Karpas-422 (cell line): ENCODE data around the gene RPL36. TPM values are rescaled to one million over a fixed set of nuclear protein-coding genes. Genes with fewer than 3 reads are reported as not detected.

Source experiments
- DNase-seq: peaks from one replicate; pipeline ENCODE4 v3.0.0-alpha.2; 2015
- H2AFZ ChIP-seq: fragments of 200-600 bp; sonication (generic); 2 replicates; pipeline ENCODE4 v1.6.1; 2014; ENCODE audit warnings: antibody characterized with exemption, low read length, mixed read lengths
- H3K27ac ChIP-seq: fragments of 200-600 bp; sonication (generic); 2 replicates; pipeline ENCODE4 v1.5.1; 2014; ENCODE audit warnings: mild to moderate bottlenecking, low read length, moderate library complexity
- H3K27me3 ChIP-seq: fragments of 200-600 bp; sonication (generic); 2 replicates; pipeline ENCODE4 v1.6.1; 2014; ENCODE audit warnings: low read length, mixed read lengths
- H3K36me3 ChIP-seq: fragments of 200-600 bp; sonication (generic); 2 replicates; pipeline ENCODE4 v1.6.1; 2014; ENCODE audit warnings: low read length, mixed read lengths; ENCODE audit not compliant: insufficient read depth
- H3K4me1 ChIP-seq: fragments of 200-600 bp; sonication (generic); 2 replicates; pipeline ENCODE4 v1.6.1; 2014; ENCODE audit warnings: mild to moderate bottlenecking, low read length, mixed read lengths
- H3K4me2 ChIP-seq: fragments of 200-600 bp; sonication (generic); 2 replicates; pipeline ENCODE4 v1.6.1; 2014; ENCODE audit warnings: low read length, low read depth, mild to moderate bottlenecking; ENCODE audit not compliant: poor library complexity, severe bottlenecking
- H3K4me3 ChIP-seq: fragments of 200-600 bp; sonication (generic); 2 replicates; pipeline ENCODE4 v1.5.1; 2014; ENCODE audit warnings: mild to moderate bottlenecking, antibody characterized with exemption, low read length, mixed read lengths
- H3K79me2 ChIP-seq: fragments of 200-600 bp; sonication (generic); 2 replicates; pipeline ENCODE4 v1.6.1; 2014; ENCODE audit warnings: mild to moderate bottlenecking, low read length, mixed read lengths
- H3K9ac ChIP-seq: fragments of 200-600 bp; sonication (generic); 2 replicates; pipeline ENCODE4 v1.6.0; 2014; ENCODE audit warnings: low read length
- H3K9me2 ChIP-seq: fragments of 200-600 bp; sonication (generic), shearing (Covaris generic); replicated peaks from 2 replicates; pipeline ENCODE4 v1.6.0; 2014; ENCODE audit warnings: mild to moderate bottlenecking, low read length, moderate library complexity; ENCODE audit not compliant: insufficient read depth
- H3K9me3 ChIP-seq: fragments of 300-700, 200-600 bp; sonication (generic); 2 replicates; pipeline ENCODE4 v1.6.1; 2014; ENCODE audit warnings: low read length, mixed read lengths
- H4K20me1 ChIP-seq: fragments of 200-600 bp; sonication (generic); 2 replicates; pipeline ENCODE4 v1.6.1; 2014; ENCODE audit warnings: mild to moderate bottlenecking, antibody characterized with exemption, low read length, low read depth; ENCODE audit not compliant: insufficient read depth
- total RNA-seq: library from RNA; depleted of rRNA; stranded (reverse); fragments of >200 nt; shearing (Covaris generic); gene quantifications from 2 replicates; pipeline ENCODE4 v1.2.3, GENCODE V29; 2014; ENCODE audit warnings: low replicate concordance

Gene RPL36
- total RNA-seq, 1 experiment from 2014 or later: 3,189 TPM

DNA sequence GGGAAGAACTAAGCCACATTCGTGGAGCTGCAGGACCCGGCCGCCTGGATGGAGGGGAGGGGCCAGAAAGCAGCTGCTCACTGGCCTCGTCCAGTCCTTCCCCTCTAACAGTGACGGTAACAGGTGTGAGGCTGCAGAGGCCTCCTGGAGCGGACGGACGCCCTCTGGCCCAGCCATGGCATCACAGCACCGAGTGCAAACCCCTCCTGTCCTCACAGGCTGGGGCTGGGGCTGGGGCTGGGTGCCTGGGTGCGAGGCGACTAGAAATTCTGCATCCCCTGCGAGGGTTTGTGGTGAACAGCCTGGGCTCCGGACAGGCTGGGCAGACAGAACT, 13.4 kb upstream of the RPL36 start:
- Histone ChIP-seq H3K4me2 (no peak overlapping the region), H2AFZ (no peak overlapping the region), H3K27ac (no peak overlapping the region), H3K79me2 (0 out of 2 replicates have a peak, but pooled peaks cover 2% of the 10 kb centered on the region), H3K27me3 (no peaks in the 10 kb centered on the region), H3K9ac (no peak overlapping the region), H3K4me1 (peaks cover 16% of the 10 kb centered on the region), H4K20me1 (no peaks in the 10 kb centered on the region), H3K9me3 (no peaks in the 10 kb centered on the region), H3K4me3 (no peak overlapping the region), H3K9me2 (no peaks in the 10 kb centered on the region), H3K36me3 (peaks cover 6% of the 10 kb centered on the region; the same call in 1 of the 2 replicates)
- no peak for DNase-seq

DNA sequence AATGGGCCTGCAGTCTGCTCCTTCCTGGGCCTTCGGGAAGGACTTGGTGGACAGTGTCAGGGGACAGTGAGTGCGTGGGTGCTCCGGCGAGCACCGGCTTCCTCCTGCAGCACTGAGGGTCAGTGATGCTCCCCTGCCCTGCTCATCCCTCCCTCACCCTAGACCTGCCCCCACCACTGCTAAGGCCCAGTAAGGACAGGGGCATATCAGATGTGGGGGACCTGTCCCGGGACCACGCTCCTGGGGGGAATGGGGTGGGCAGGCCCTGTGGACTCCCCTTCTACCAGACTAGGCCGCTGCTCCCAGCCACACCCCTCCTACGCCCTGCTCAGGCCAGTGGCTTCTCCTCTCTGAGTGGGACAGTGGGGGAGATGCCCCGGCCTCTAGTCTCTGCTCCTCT, 13.0 kb upstream of the RPL36 start:
- H3K4me2 ChIP-seq: no peak overlapping the region

DNA sequence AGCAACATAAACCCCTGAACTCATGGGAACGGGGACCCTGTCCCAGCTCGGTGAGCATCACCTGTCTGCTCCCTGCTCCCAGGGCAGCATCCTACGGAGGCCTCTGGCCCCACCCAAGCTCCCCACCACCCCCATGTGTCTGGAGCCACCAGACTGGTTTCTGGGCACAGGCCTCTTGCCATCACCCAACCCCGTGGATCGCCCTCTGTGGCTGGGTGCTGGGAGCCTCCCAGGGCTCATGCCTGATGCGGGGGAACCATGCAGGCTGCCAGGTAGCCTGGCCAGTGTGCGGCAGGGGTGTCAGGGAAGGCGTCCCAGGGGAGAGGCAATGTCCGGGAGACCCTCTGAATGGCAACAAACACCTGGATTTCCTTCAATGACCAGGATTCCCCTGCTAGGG, 12.5 kb upstream of the RPL36 start:
- Histone ChIP-seq H3K9ac (no peak overlapping the region), H3K79me2 (0 out of 2 replicates have a peak, but pooled peaks cover 3% of the 10 kb centered on the region), H3K4me1 (peaks cover 16% of the 10 kb centered on the region), H3K27ac (no peak overlapping the region), H3K4me3 (no peak overlapping the region), H3K4me2 (no peak overlapping the region), H3K9me2 (no peaks in the 10 kb centered on the region), H3K9me3 (no peaks in the 10 kb centered on the region), H2AFZ (no peak overlapping the region), H4K20me1 (no peaks in the 10 kb centered on the region), H3K27me3 (no peaks in the 10 kb centered on the region), H3K36me3 (0 out of 2 replicates have a peak, but pooled peaks cover 3% of the 10 kb centered on the region)
- no peak for DNase-seq

More for the DNA sequence above, 13.0 kb upstream of the RPL36 start:
- no peak overlapping the region for H3K9ac ChIP-seq
- H3K4me1 ChIP-seq: peaks cover 16% of the 10 kb centered on the region
- DNase-seq: no peak
- H3K4me3 ChIP-seq: no peak overlapping the region
- no peaks in the 10 kb centered on the region for H3K27me3 ChIP-seq
- no peaks in the 10 kb centered on the region for H3K9me2 ChIP-seq
- no peaks in the 10 kb centered on the region for H3K9me3 ChIP-seq
- no peak overlapping the region for H3K27ac ChIP-seq
- H3K36me3 ChIP-seq: 0 out of 2 replicates have a peak, but pooled peaks cover 3% of the 10 kb centered on the region
- no peaks in the 10 kb centered on the region for H4K20me1 ChIP-seq
- 0 out of 2 replicates have a peak, but pooled peaks cover 3% of the 10 kb centered on the region for H3K79me2 ChIP-seq
- H2AFZ ChIP-seq: no peak overlapping the region

DNA sequence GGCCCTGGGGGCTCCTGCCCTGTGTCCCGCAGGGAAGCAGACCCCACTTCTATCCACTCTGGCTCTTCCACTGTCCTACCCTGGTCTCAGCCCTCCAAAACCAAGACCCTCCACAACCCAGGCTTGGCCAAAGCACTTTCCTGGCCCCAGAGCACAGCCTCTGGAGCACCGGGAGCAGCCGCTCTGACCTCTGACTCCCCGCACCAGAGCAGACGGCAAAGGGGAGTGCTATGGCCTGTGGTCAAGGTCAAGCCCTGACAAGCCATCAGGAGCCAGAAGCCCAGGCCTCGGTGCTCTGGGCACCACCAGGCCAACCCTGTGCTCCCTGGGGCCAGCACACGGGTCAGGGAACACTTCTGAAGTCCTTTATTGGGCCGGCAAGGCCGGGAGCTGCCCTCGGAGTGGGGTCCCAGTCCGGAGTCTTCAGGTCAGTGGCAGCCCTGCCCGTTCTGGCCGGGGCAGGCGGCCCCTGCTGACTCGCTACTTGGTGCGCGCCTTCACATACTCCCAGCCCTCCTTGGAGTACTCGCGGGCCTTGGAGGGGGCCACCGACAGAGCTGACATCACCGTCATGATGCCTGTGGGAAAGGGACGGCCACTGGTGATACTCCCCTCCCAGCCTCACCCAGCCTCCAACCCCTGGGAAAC, 11.9 kb upstream of the RPL36 start:
- Histone ChIP-seq H4K20me1 (no peaks in the 10 kb centered on the region), H3K4me3 (no peak overlapping the region), H3K4me2 (no peak overlapping the region), H2AFZ (no peak overlapping the region), H3K9me3 (no peaks in the 10 kb centered on the region), H3K27ac (no peak overlapping the region), H3K36me3 (no peaks in the 10 kb centered on the region), H3K9me2 (no peaks in the 10 kb centered on the region), H3K27me3 (no peaks in the 10 kb centered on the region), H3K4me1 (peaks cover 16% of the 10 kb centered on the region), H3K79me2 (0 out of 2 replicates have a peak, but pooled peaks cover 3% of the 10 kb centered on the region), H3K9ac (no peak overlapping the region)
- DNase-seq: no peak

DNA sequence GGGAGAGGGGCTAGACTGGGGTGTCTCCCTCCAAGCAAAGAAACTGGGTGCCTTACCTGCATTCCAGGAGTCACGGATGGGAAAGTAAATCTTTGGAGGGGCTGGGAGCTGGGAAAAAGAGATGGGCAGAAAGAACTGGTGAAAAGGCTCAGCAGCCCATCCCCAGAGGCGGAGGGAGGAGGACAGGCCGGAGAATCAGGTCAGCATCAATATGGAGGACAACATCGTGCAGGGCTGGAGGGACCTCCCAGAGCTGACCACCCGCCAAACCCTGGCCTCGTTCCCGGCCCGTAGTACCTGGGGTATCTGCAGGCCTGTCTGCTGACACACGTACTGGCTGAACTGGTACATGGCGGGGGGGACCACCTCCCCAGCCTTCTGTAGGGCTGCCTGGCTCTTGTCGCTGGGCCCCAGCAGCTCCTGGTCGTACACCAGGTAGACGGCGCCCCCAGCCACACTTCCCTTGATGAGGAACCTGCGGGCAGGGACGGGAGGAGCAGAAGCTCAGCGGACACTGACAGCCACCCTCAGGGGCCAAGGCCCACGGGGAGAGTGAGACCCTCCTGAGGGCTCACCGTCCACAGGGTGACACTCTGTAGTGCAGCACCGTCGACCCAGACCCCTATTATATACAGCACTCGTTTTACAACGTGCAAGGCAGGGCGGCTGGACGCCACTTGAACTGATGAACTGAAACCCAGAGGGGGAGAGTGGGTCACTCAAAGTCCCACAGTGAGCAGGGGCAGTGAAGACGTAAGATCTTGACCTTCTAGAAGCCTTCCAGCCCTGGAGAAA, 10.6 kb upstream of the RPL36 start:
- Histone ChIP-seq H3K27ac (peak overlapping the region; percentile 25; the same call in 1 of the 2 replicates), H3K79me2 (0 out of 2 replicates have a peak, but pooled peaks cover 3% of the 10 kb centered on the region), H4K20me1 (no peaks in the 10 kb centered on the region), H3K36me3 (no peaks in the 10 kb centered on the region), H3K9ac (peak overlapping the region; percentile 82), H3K4me2 (peak overlapping the region; percentile 84), H3K27me3 (no peaks in the 10 kb centered on the region), H3K4me1 (peaks cover 16% of the 10 kb centered on the region), H3K9me3 (no peaks in the 10 kb centered on the region), H3K9me2 (no peaks in the 10 kb centered on the region), H3K4me3 (peak overlapping the region; percentile 88), H2AFZ (peak overlapping the region; percentile 28; the same call in 1 of the 2 replicates)
- no peak for DNase-seq

DNA sequence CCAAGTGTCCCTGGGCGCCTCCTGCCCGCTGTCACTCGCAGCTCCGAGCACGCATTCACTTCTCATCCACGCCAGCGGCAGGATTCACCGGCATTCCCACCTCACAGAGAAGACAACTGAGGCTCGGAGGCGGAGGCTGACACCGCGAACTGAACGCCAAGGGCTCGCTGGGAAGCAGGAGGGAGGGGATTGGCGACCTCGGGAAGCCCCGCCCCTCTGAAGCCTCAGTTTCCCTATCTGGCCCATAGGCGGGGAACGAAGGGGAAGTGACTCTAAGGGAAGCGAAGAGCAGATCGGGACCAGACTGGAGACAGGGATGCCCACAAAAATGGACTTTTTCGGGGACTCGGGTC, 10.0 kb upstream of the RPL36 start:
- H3K4me3 ChIP-seq: peak overlapping the region; percentile 88
- no peaks in the 10 kb centered on the region for H3K9me3 ChIP-seq
- no peaks in the 10 kb centered on the region for H3K36me3 ChIP-seq
- no peaks in the 10 kb centered on the region for H3K9me2 ChIP-seq
- peak overlapping the region; percentile 84 for H3K4me2 ChIP-seq
- H2AFZ ChIP-seq: peak overlapping the region; percentile 28; the same call in 1 of the 2 replicates
- no peaks in the 10 kb centered on the region for H3K27me3 ChIP-seq
- H3K79me2 ChIP-seq: 0 out of 2 replicates have a peak, but pooled peaks cover 3% of the 10 kb centered on the region
- H3K4me1 ChIP-seq: peaks cover 16% of the 10 kb centered on the region
- no peaks in the 10 kb centered on the region for H4K20me1 ChIP-seq
- H3K27ac ChIP-seq: peak overlapping the region; percentile 25; the same call in 1 of the 2 replicates
- DNase-seq: no peak
- peak overlapping the region; percentile 82 for H3K9ac ChIP-seq

DNA sequence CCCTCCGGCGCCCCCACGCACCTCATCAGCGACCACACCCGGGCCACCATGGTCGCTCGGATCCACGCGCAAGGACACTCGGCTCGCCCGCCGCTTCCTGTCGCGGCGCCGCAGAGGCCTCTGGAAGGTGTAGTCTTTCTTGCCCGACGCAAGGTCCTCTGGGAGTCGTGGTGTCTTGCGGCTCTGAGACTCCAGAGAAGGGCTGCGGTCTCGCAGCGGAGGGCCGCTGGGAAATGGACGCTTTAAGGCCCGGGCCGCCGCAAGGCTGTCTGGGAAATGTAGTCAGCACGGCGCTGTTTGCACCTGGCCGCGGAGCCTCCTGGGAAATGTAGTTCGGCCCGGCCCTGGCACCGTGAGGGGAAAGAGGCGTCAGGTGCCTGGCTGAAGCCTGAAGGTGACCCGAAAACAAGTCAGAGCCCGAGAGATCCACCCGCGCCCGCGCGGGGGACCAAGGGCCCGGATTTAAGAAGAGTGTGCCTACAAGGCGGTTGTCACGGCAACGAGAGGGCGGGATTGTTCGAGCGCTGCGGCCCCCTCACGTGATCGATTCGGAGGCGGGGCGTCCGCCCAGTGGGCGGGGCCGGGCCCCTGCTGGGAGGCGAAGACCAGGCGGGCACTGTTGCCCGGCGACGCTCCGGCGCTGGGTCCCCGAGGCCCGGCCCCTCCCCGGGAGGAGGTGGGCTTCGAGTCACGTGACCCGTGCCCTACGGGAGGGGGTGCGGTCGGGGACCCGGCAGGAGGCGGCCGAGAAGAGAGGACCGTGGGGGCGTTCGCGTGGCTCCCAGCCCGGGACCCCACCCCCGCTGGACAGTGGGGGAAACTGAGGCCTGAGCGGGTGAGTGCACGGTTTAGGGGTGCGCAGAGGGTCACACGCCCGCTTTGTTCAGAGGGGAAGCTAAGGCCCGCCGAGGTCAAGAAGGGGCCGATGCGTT, 9.4 kb upstream of the RPL36 start, which contains the start of the genes HSD11B1L and MICOS13:
Gene HSD11B1L, plus strand, starts transcription at position 591 of the 932 bp plus-strand sequence. CDS start 3,806 bp downstream, outside the sequence.
Gene MICOS13, minus strand, starts transcription at position 80 of the 932 bp plus-strand sequence. Its CDS starts 30 bp downstream, at position 50.
- peak within 1 kb of the TSS; percentile 88 for H3K4me3 ChIP-seq

More for the DNA sequence above, 9.4 kb upstream of the RPL36 start, which contains the start of the genes HSD11B1L and MICOS13:
- Histone ChIP-seq H3K9me2 (no peaks in the 10 kb centered on the region), H3K79me2 (0 out of 2 replicates have a peak, but pooled peaks cover 3% of the 10 kb centered on the region), H3K27ac (peak within 1 kb of the TSS; percentile 47; the same call in 1 of the 2 replicates), H3K4me2 (peak within 1 kb of the TSS; percentile 84), H3K4me1 (peaks cover 17% of the 10 kb centered on the region), H3K9ac (peak within 1 kb of the TSS; percentile 82), H2AFZ (peak within 1 kb of the TSS; percentile 28; the same call in 1 of the 2 replicates), H4K20me1 (no peaks in the 10 kb centered on the region), H3K9me3 (no peaks in the 10 kb centered on the region), H3K27me3 (no peaks in the 10 kb centered on the region), H3K36me3 (no peaks in the 10 kb centered on the region)
- DNase-seq: peak; percentile 99
